Measurements from ENCODE around the gene KLF3.
A peak's percentile ranks its signal among the peaks of the same experiment; 100 is the strongest.
"Not testable (repeated sequence)": the region's sequence is repeated elsewhere in the genome, so short reads cannot be mapped to it uniquely, and the experiment has no call there.

The KLF3 gene

GRCh38 chr4:38663801-38664705, at the start of gene KLF3:
Gene KLF3, plus strand, starts transcription at chr4:38664199. Its CDS starts 16,427 bp downstream, at chr4:38680626.
- no peak for DNase-seq

GRCh38 chr4:38614231-38614630, 49.8 kb upstream of the KLF3 start:
- no peak for DNase-seq

GRCh38 chr4:38615847-38616246, 48.2 kb upstream of the KLF3 start:
- DNase-seq: no peak

- DNase-seq: no peak
These were observed 45.5 kb upstream of the KLF3 start for GRCh38 chr4:38618505-38618904.

- DNase-seq: no peak
These were observed 44.7 kb upstream of the KLF3 start for GRCh38 chr4:38619316-38619715.

GRCh38 chr4:38620065-38620464, 43.9 kb upstream of the KLF3 start:
- no peak for DNase-seq

GRCh38 chr4:38620527-38621027, 43.4 kb upstream of the KLF3 start:
- no peak for DNase-seq

- DNase-seq: peak; percentile 70
These were observed 42.8 kb upstream of the KLF3 start for GRCh38 chr4:38621028-38621684.

- DNase-seq: no peak
These were observed 42.2 kb upstream of the KLF3 start for GRCh38 chr4:38621831-38622230.

GRCh38 chr4:38622340-38622739, 41.7 kb upstream of the KLF3 start:
- not testable (repeated sequence) for DNase-seq

GRCh38 chr4:38623260-38623659, 40.7 kb upstream of the KLF3 start:
- DNase-seq: no peak

GRCh38 chr4:38624311-38624710, 39.7 kb upstream of the KLF3 start:
- no peak for DNase-seq

GRCh38 chr4:38625508-38625907, 38.5 kb upstream of the KLF3 start:
- DNase-seq: no peak

GRCh38 chr4:38626901-38627444, 37.0 kb upstream of the KLF3 start:
- not testable (repeated sequence) for DNase-seq

GRCh38 chr4:38630519-38630918, 33.5 kb upstream of the KLF3 start:
- no peak for DNase-seq

GRCh38 chr4:38634047-38634759, 29.8 kb upstream of the KLF3 start:
- no peak for DNase-seq

GRCh38 chr4:38639242-38639641, 24.8 kb upstream of the KLF3 start:
- DNase-seq: no peak

GRCh38 chr4:38641811-38642210, 22.2 kb upstream of the KLF3 start:
- no peak for DNase-seq

GRCh38 chr4:38644201-38644600, 19.8 kb upstream of the KLF3 start:
- no peak for DNase-seq

GRCh38 chr4:38647101-38647819, 16.7 kb upstream of the KLF3 start:
- no peak for DNase-seq

- no peak for DNase-seq
These were observed 13.9 kb upstream of the KLF3 start for GRCh38 chr4:38650133-38650532.

GRCh38 chr4:38654273-38654672, 9.7 kb upstream of the KLF3 start:
- DNase-seq: no peak

All from SIG-M5 (cell line).